ENCODE results near the gene WRAP53. TPM values are rescaled to one million over a fixed set of nuclear protein-coding genes. Genes with fewer than 3 reads are reported as not detected.

The WRAP53 gene
- polyA plus RNA-seq, 1 donor from 2014 or later, result 15.3 TPM

GRCh38 chr17:7710301-7710700 lies 22.0 kb downstream of the WRAP53 start:
- Mint-ChIP-seq H3K4me3 (no peak overlapping the region), H3K27ac (no peak overlapping the region), H3K36me3 (peaks cover 3% of the 10 kb centered on the region), H3K27me3 (peaks cover 49% of the 10 kb centered on the region), H3K9me3 (peaks cover 0 to 3% (median 0%) of the 10 kb centered on the region in 3 donors), H3K4me1 (peaks cover 4 to 8% (median 6%) of the 10 kb centered on the region in 3 donors)

GRCh38 chr17:7711051-7711755 lies 22.9 kb downstream of the WRAP53 start:
- Mint-ChIP-seq H3K4me3 (peak overlapping the region in 1 of 4 donors; percentile 25), H3K27me3 (peaks cover 48% of the 10 kb centered on the region)

GRCh38 chr17:7712111-7712771 lies 24.0 kb downstream of the WRAP53 start:
- Mint-ChIP-seq H3K27ac (no peak overlapping the region), H3K4me3 (no peak overlapping the region), H3K4me1 (peaks cover 4 to 9% (median 5%) of the 10 kb centered on the region in 3 donors), H3K36me3 (peaks cover 3% of the 10 kb centered on the region), H3K27me3 (peaks cover 48% of the 10 kb centered on the region), H3K9me3 (peaks cover 0 to 3% (median 0%) of the 10 kb centered on the region in 3 donors)

More at GRCh38 chr17:7711051-7711755, 22.9 kb downstream of the WRAP53 start:
- peaks cover 0 to 3% (median 0%) of the 10 kb centered on the region in 3 donors for H3K9me3 Mint-ChIP-seq
- H3K36me3 Mint-ChIP-seq, result peaks cover 3% of the 10 kb centered on the region
- no peak overlapping the region for H3K27ac Mint-ChIP-seq
- H3K4me1 Mint-ChIP-seq, result peaks cover 4 to 6% (median 5%) of the 10 kb centered on the region in 3 donors

GRCh38 chr17:7713782-7714181 lies 25.5 kb downstream of the WRAP53 start:
- Mint-ChIP-seq H3K27me3 (peaks cover 53% of the 10 kb centered on the region), H3K27ac (no peak overlapping the region), H3K36me3 (peaks cover 4% of the 10 kb centered on the region)

GRCh38 chr17:7714721-7715594 lies 26.7 kb downstream of the WRAP53 start:
- no peak overlapping the region for H3K4me3 Mint-ChIP-seq
- H3K36me3 Mint-ChIP-seq, result peaks cover 4% of the 10 kb centered on the region
- H3K27ac Mint-ChIP-seq, result no peak overlapping the region
- H3K4me1 Mint-ChIP-seq, result peaks cover 12 to 18% (median 13%) of the 10 kb centered on the region in 3 donors
- peaks cover 0 to 3% (median 0%) of the 10 kb centered on the region in 3 donors for H3K9me3 Mint-ChIP-seq
- H3K27me3 Mint-ChIP-seq, result peaks cover 51% of the 10 kb centered on the region

More at GRCh38 chr17:7713782-7714181, 25.5 kb downstream of the WRAP53 start:
- no peak overlapping the region for H3K4me3 Mint-ChIP-seq
- H3K4me1 Mint-ChIP-seq, result peaks cover 12 to 16% (median 13%) of the 10 kb centered on the region in 3 donors
- H3K9me3 Mint-ChIP-seq, result peaks cover 0 to 3% (median 0%) of the 10 kb centered on the region in 3 donors

- H3K4me3 Mint-ChIP-seq, result peak overlapping the region in 2 of 4 donors; percentile 53 to 94
- H3K27ac Mint-ChIP-seq, result no peak overlapping the region
- H3K27me3 Mint-ChIP-seq, result peaks cover 51% of the 10 kb centered on the region
- H3K4me1 Mint-ChIP-seq, result peaks cover 6 to 15% (median 13%) of the 10 kb centered on the region in 3 donors
- peaks cover 0 to 3% (median 0%) of the 10 kb centered on the region in 3 donors for H3K9me3 Mint-ChIP-seq
- peaks cover 1% of the 10 kb centered on the region for H3K36me3 Mint-ChIP-seq
These were observed 27.9 kb downstream of the WRAP53 start for GRCh38 chr17:7715936-7716886.

GRCh38 chr17:7716901-7717755 lies 28.9 kb downstream of the WRAP53 start, which contains the start of gene DNAH2:
TSS of gene DNAH2 (plus strand) at chr17:7717744. CDS start at chr17:7719735, 1,991 bp downstream.
- H3K4me1 Mint-ChIP-seq, result peaks cover 6 to 13% (median 13%) of the 10 kb centered on the region in 3 donors
- H3K9me3 Mint-ChIP-seq, result no peaks in the 10 kb centered on the region
- H3K4me3 Mint-ChIP-seq, result peak within 1 kb of the TSS; percentile 53 to 94 (median 82)
- peaks cover 51% of the 10 kb centered on the region for H3K27me3 Mint-ChIP-seq
- peaks cover 1% of the 10 kb centered on the region for H3K36me3 Mint-ChIP-seq
- H3K27ac Mint-ChIP-seq, result peak within 1 kb of the TSS in 1 of 3 donors; percentile 47

- peak overlapping the region in 1 of 3 donors; percentile 47 for H3K27ac Mint-ChIP-seq
These were observed 29.6 kb downstream of the WRAP53 start for GRCh38 chr17:7717756-7718350.

GRCh38 chr17:7719661-7720060 lies 31.4 kb downstream of the WRAP53 start:
- Mint-ChIP-seq H3K9me3 (no peaks in the 10 kb centered on the region), H3K4me1 (peaks cover 6 to 13% (median 9%) of the 10 kb centered on the region in 3 donors), H3K36me3 (peaks cover 1% of the 10 kb centered on the region), H3K27ac (no peak overlapping the region), H3K4me3 (no peak overlapping the region), H3K27me3 (peaks cover 51% of the 10 kb centered on the region)

More at GRCh38 chr17:7717756-7718350, 29.6 kb downstream of the WRAP53 start:
- peaks cover 1% of the 10 kb centered on the region for H3K36me3 Mint-ChIP-seq
- H3K27me3 Mint-ChIP-seq, result peaks cover 55% of the 10 kb centered on the region
- peak overlapping the region in 3 of 4 donors; percentile 57 to 88 (median 76) for H3K4me3 Mint-ChIP-seq
- no peaks in the 10 kb centered on the region for H3K9me3 Mint-ChIP-seq
- H3K4me1 Mint-ChIP-seq, result peaks cover 6 to 13% (median 13%) of the 10 kb centered on the region in 3 donors

- Mint-ChIP-seq H3K36me3 (peaks cover 1% of the 10 kb centered on the region), H3K4me3 (no peak overlapping the region), H3K9me3 (no peaks in the 10 kb centered on the region), H3K27ac (no peak overlapping the region), H3K4me1 (peaks cover 6 to 13% (median 9%) of the 10 kb centered on the region in 3 donors), H3K27me3 (peaks cover 50% of the 10 kb centered on the region)
These were observed 31.8 kb downstream of the WRAP53 start for GRCh38 chr17:7720125-7720524.

- Mint-ChIP-seq H3K36me3 (peaks cover 1% of the 10 kb centered on the region), H3K4me1 (peaks cover 6 to 11% (median 9%) of the 10 kb centered on the region in 3 donors), H3K27me3 (peaks cover 38% of the 10 kb centered on the region), H3K4me3 (no peak overlapping the region), H3K27ac (no peak overlapping the region), H3K9me3 (no peaks in the 10 kb centered on the region)
These were observed 33.3 kb downstream of the WRAP53 start for GRCh38 chr17:7721612-7722011.

GRCh38 chr17:7727886-7728285 lies 39.6 kb downstream of the WRAP53 start:
- H3K27me3 Mint-ChIP-seq, result peaks cover 8% of the 10 kb centered on the region
- H3K27ac Mint-ChIP-seq, result peak overlapping the region in 1 of 3 donors; percentile 51
- H3K9me3 Mint-ChIP-seq, result no peaks in the 10 kb centered on the region
- peaks cover 4 to 7% (median 6%) of the 10 kb centered on the region in 3 donors for H3K4me1 Mint-ChIP-seq
- H3K4me3 Mint-ChIP-seq, result no peak overlapping the region
- no peaks in the 10 kb centered on the region for H3K36me3 Mint-ChIP-seq
